GM08714 (cell line): ENCODE data around the gene NLK.
"Not testable (repeated sequence)": the region's sequence is repeated elsewhere in the genome, so short reads cannot be mapped to it uniquely, and the experiment has no call there.

ENCODE experiments used
- H3K4me3 ChIP-seq: fragments of 200-500 bp; sonication (Bioruptor generic); 2 replicates; pipeline ENCODE4 v1.5.1; 2014; ENCODE audit warnings: mild to moderate bottlenecking, low read length, inconsistent platforms
- ZNF274 ChIP-seq: IDR thresholded peaks from 2 replicates; pipeline ENCODE4 v1.6.1; 2012; ENCODE audit warnings: mild to moderate bottlenecking, low read depth, low read length

NLK gene

GRCh38 chr17:28072936-28073533, 30.6 kb downstream of the NLK start:
- no peak overlapping the region for H3K4me3 ChIP-seq
- TF ChIP-seq ZNF274, result no peak

- H3K4me3 ChIP-seq, result no peak overlapping the region
- TF ChIP-seq ZNF274, result no peak
These were observed 31.5 kb downstream of the NLK start for GRCh38 chr17:28074010-28074409.

DNA sequence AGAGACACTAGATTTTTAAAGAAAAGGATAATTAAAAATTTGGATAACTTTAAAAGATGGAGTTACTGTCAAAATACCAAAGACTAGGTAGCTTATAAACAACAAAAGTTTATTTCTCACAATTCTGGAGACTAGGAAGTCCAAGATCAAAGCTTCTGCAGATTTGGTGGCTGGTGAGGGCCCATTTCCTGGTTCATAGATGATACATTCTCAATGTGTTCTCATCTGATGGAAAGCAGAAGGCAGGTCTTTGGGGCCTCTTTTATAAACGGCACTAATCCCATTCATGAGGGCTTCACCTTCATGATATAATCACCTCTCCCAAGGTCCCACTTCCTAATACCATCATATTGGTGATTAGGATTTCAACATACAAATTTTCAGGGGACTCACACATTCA, 33.7 kb downstream of the NLK start:
- H3K4me3 ChIP-seq, result no peak overlapping the region
- no peak for TF ChIP-seq ZNF274

DNA sequence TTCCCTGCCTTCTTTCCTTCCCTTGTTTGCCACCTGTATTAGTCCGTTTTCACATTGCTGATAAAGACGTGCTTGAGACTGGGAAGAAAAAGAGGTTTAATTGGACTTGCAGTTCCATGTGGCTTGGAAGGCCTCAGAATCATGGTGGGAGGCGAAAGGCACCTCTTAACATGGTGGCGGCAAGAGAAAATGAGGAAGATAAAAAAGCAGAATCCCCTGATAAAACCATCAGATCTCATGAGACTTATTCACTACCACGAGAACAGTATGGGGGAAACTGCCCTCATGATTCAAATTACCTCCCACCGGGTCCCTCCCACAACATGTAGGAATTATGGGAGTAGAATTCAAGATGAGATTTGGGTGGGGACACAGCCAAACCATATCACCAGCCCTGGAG, 34.7 kb downstream of the NLK start:
- H3K4me3 ChIP-seq, result not testable (repeated sequence)

- H3K4me3 ChIP-seq, result no peak overlapping the region
- TF ChIP-seq ZNF274, result no peak
These were observed 36.1 kb downstream of the NLK start for GRCh38 chr17:28078341-28079229.

DNA sequence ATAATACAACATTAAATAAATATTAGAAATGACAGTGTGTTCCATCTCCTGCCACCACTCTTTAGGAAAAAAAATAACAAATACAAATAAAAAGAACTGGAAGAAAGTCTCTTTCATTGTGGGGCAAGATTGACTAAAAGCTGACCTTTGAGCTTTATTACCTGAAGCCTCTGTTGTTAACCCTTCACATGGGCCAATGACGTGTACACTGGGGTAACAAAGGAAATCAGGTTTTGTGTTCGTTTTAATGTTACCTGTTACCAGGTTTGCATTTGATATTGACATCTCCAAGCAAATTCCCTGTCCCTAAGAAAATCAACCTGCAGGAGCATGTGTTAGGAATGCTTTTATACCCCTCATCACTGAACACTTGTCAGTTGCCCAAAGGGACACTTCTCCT, 39.0 kb downstream of the NLK start:
- no peak for TF ChIP-seq ZNF274
- no peak overlapping the region for H3K4me3 ChIP-seq

DNA sequence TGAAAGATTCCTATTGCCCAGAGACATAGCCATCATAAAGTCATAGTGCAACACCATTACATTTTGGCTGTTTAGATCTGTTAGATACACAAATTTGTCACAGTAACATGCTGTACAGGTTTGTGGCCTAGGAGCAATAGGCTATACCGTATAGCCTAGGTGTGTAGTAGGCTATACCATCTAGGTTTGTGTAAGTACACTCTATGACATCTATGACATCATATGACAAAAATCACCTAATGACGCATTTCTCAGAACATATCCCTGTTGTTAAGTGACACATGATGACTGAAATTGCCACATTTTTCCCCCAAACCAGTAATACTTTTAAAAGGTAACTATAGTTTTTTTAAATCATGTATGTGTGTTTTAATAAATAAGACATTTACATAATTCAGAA, 43.3 kb downstream of the NLK start:
- TF ChIP-seq ZNF274, result no peak
- H3K4me3 ChIP-seq, result no peak overlapping the region

- TF ChIP-seq ZNF274, result no peak
These were observed 44.0 kb downstream of the NLK start for GRCh38 chr17:28086519-28086918.

DNA sequence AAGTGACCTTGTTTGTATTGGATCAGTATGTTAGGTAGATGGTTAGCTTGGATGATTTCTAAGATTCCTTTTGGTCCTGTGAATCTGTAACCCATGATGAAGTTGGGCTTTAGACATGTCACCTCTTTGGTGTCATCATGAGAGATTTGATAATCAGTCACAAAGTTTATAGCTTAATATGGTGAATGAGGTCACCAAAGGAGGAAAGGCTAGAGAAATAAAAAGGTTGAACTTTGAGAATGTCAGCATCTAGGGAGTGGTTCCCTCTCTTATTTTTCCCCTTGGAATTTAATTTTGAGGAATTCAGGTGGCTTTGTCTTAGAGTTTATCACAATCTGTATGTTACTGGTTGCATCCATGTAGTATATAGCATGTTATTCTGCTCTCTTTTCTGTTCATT, 45.3 kb downstream of the NLK start:
- H3K4me3 ChIP-seq, result no peak overlapping the region
- no peak for TF ChIP-seq ZNF274

More at GRCh38 chr17:28086519-28086918, 44.0 kb downstream of the NLK start:
- H3K4me3 ChIP-seq, result no peak overlapping the region

GRCh38 chr17:28090551-28090950, 48.1 kb downstream of the NLK start:
- no peak for TF ChIP-seq ZNF274
- no peak overlapping the region for H3K4me3 ChIP-seq

DNA sequence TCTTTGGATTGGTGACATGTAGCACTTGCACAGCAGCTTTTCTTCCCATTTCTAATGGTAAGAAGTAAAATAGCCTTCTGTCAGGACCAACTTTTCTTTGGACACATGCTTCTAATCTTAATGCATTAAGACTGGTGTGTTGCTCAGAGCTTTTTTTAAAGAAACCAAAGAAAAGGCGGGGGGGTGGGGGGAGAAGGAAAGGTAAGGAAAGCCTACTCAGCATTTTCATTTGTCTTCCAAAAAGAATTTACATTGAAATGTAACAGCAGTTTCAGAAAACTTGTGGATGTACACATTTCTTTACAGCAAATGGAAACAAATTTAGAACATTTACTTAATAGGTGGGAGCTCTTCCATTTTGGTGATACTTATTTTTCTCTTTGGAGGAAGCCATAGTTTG, 49.6 kb downstream of the NLK start:
- no peak for TF ChIP-seq ZNF274
- no peak overlapping the region for H3K4me3 ChIP-seq

- TF ChIP-seq ZNF274, result no peak
These were observed 51.7 kb downstream of the NLK start for GRCh38 chr17:28093999-28094716.

DNA sequence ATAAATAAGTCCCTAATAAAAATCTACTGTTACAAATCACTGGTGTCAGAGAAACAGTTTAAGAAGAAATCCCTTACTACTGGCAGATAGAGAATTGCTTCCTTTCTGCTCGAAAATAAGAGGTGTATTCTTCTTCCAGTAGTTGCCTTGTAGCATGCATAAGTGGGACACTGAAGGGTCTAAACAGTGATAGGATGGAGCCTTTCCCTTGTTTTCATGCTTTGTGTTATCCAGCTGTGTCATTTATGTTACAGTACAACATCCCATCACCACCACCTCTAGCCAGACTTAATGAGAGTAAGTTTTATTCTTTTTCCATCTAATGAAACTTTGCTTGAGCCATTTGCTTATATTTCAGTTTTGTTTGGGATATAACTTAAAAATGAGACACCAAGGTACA, 54.3 kb downstream of the NLK start:
- no peak overlapping the region for H3K4me3 ChIP-seq
- TF ChIP-seq ZNF274, result no peak

More at GRCh38 chr17:28093999-28094716, 51.7 kb downstream of the NLK start:
- no peak overlapping the region for H3K4me3 ChIP-seq

DNA sequence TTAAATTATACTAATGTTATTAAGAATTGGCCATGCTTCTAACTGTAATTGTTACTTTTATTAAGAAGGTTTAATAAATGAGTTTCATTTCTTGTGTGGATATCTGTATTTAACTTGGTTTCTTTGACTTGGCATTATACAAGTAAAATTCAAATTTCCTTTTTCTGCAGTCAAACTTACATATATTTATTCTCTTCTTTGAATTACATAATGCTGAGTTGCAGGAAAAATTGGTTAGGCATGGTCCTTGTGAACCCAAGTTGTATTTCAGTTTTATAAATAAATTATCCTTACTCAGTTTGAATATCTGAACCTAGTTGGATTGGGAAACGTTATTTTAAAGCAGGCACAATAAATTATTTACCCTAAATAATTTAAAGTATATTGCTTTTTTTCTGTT, 54.8 kb downstream of the NLK start:
- TF ChIP-seq ZNF274, result no peak
- no peak overlapping the region for H3K4me3 ChIP-seq

GRCh38 chr17:28097901-28098300, 55.4 kb downstream of the NLK start:
- TF ChIP-seq ZNF274, result no peak
- H3K4me3 ChIP-seq, result no peak overlapping the region

- H3K4me3 ChIP-seq, result not testable (repeated sequence)
These were observed 56.1 kb downstream of the NLK start for GRCh38 chr17:28098591-28098990.
